Measurements from ENCODE around the gene RUNX1. TPM values are rescaled to one million over a fixed set of nuclear protein-coding genes. Genes with fewer than 3 reads are reported as not detected.

The RUNX1 gene
- total and polyA plus RNA-seq, 2 donors (not counting 3 experiments of a cell fraction or from before 2014, with no cell fraction given): 4.6 to 17.9 TPM

DNA sequence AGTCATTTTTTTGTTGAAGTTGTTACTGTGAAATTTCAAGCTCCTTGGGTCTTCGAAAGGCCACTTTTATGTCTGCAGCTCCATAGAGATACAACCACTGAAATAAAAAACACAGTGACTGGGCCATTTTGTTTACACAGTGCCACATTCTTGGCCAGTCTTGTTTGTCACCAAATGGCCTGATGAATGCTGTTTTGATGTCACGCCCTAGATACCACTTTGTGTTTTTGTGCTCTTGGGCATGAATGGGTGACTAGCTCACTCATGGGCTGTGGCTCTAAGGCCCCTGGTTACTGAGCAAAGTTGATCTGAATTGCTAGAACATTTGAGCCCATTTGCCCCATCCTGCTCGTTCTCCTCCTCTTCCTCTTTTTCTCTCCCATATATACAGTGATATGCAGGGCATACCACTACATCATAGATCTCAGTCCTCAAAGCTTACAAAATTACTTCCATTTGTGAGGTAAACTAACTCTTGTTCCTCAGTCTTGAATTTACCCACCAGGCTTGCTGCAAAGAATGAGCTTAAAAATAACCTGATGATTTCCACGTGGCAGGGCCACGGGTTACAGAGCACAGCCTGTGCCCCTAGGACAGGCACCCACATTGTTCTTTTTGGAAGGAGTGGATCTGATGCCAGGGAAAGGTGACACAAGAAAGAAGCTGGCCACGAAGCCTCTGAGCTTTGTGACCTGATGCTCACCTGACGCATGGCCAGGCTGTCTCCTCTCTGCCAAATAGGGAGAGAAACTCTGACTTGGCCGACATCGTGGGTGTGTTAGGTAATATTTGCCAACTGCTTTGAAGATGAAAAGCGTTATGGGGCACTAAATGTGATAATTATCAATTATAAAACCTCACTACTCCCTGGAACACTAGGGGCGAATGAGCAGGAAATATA is 92.4 kb downstream of the RUNX1 start:
- intact Hi-C loops (cut with micrococcal nuclease) (no loop called here), dilution Hi-C loops (cut with MboI; ENCODE audit: extremely low pct_ligation_motif_present, low sequenced_read_pairs) (no loop called here)
- Histone ChIP-seq H3K9ac (replicated peaks; ENCODE audit: extremely low read depth, insufficient read depth, low read length) (no peak overlapping the region), H3K36me3 (ENCODE audit: control insufficient read depth in 2 of 2, extremely low read depth in 1 of 2, insufficient read depth in 2 of 2, low read length in 2 of 2) (no peaks in the 10 kb centered on the region), H2AFZ (ENCODE audit: low read depth, low read length) (no peak overlapping the region), H3K27ac (ENCODE audit: insufficient read depth, low read depth, low read length) (no peak overlapping the region), H3K4me2 (ENCODE audit: insufficient read depth, low read length) (no peak overlapping the region), H3K79me2 (ENCODE audit: control insufficient read depth, insufficient read depth, low read length) (no peaks in the 10 kb centered on the region), H3K4me3 (replicated peaks in 1 of 3; ENCODE audit: insufficient read depth in 1 of 3, low read depth in 1 of 3, low read length in 3 of 3) (no peak overlapping the region), H4K20me1 (replicated peaks; ENCODE audit: control insufficient read depth, extremely low read depth, insufficient read depth, low read length) (no peaks in the 10 kb centered on the region), H3K9me3 (replicated peaks; ENCODE audit: control insufficient read depth, insufficient read depth, low read length) (no peaks in the 10 kb centered on the region), H3K9me1 (replicated peaks; ENCODE audit: control insufficient read depth, extremely low read depth, insufficient read depth, low read length) (no peaks in the 10 kb centered on the region), H3K27me3 (ENCODE audit: control insufficient read depth in 2 of 2, insufficient read depth in 2 of 2, low read length in 2 of 2) (peaks cover 13 to 24% of the 10 kb centered on the region in 2 experiments), H3K4me1 (ENCODE audit: control insufficient read depth, extremely low read depth, insufficient read depth, low read length) (no peaks in the 10 kb centered on the region)
- DNase-seq (ENCODE audit: low read depth, low spot score) (no peak), FAIRE-seq (no peak)
- BruUV-seq (replicated peaks): no TSS peak
- POLR2A ChIA-PET: no interaction called here
- TF ChIP-seq GATA2 (IDR thresholded peaks at IDR 0.05; ENCODE audit: insufficient read depth, insufficient read length, low read depth, low read length) (no peak), POLR2AphosphoS5 (IDR thresholded peaks at IDR 0.05; ENCODE audit: insufficient read depth, low read depth, low read length) (no peak)
- TF ChIP-seq, protein P1, sequence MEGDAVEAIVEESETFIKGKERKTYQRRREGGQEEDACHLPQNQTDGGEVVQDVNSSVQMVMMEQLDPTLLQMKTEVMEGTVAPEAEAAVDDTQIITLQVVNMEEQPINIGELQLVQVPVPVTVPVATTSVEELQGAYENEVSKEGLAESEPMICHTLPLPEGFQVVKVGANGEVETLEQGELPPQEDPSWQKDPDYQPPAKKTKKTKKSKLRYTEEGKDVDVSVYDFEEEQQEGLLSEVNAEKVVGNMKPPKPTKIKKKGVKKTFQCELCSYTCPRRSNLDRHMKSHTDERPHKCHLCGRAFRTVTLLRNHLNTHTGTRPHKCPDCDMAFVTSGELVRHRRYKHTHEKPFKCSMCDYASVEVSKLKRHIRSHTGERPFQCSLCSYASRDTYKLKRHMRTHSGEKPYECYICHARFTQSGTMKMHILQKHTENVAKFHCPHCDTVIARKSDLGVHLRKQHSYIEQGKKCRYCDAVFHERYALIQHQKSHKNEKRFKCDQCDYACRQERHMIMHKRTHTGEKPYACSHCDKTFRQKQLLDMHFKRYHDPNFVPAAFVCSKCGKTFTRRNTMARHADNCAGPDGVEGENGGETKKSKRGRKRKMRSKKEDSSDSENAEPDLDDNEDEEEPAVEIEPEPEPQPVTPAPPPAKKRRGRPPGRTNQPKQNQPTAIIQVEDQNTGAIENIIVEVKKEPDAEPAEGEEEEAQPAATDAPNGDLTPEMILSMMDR (IDR thresholded peaks at IDR 0.05; ENCODE audit: extremely low read depth in 1 of 2, insufficient read depth in 1 of 2, low read depth in 1 of 2, low read length in 2 of 2): no peak
- CTCF ChIA-PET: interaction anchor here (1.3 to 1.6 kb wide), 2 partner anchors 9 to 17 kb away, joined by 3 to 6 read pairs; no protein-coding TSS in a partner anchor

DNA sequence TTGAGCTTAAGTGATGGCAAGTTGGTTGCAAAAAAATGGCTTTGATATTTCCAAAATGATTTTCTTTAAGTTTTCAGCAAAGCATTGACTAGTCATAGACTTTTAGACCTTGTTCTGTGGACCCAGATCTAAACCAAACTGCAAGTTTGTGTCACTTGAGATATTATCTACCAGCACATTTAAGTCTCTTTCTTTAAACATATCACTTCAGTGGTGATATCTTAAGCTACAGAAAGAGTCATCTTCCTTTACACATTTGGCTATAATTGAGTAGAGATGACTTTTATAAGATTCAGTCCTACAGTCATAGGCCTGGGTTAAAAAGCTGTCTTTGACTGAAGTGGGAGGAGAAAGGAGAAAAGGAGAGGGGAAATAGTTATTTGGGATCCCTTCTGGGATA is 95.2 kb downstream of the RUNX1 start:
- ChIA-PET POLR2A (no interaction called here), CTCF (interaction anchor here (1.1 to 1.2 kb wide), 2 partner anchors 12 to 446 kb away, joined by 3 read pairs; no protein-coding TSS in a partner anchor)
- intact Hi-C loops (cut with micrococcal nuclease): no loop called here
- H4K20me1 ChIP-seq (replicated peaks; ENCODE audit: control insufficient read depth, extremely low read depth, insufficient read depth, low read length): no peaks in the 10 kb centered on the region
- H3K36me3 ChIP-seq (ENCODE audit: control insufficient read depth in 2 of 2, extremely low read depth in 1 of 2, insufficient read depth in 2 of 2, low read length in 2 of 2): no peaks in the 10 kb centered on the region
- DNase-seq (ENCODE audit: low read depth, low spot score) (no peak), FAIRE-seq (no peak)
- no peak overlapping the region for H3K4me2 ChIP-seq (ENCODE audit: insufficient read depth, low read length)
- no peaks in the 10 kb centered on the region for H3K79me2 ChIP-seq (ENCODE audit: control insufficient read depth, insufficient read depth, low read length)
- BruUV-seq (replicated peaks): no TSS peak
- H3K4me1 ChIP-seq (ENCODE audit: control insufficient read depth, extremely low read depth, insufficient read depth, low read length): no peaks in the 10 kb centered on the region
- dilution Hi-C loops (cut with MboI; ENCODE audit: extremely low pct_ligation_motif_present, low sequenced_read_pairs): no loop called here
- no peak overlapping the region for H3K9ac ChIP-seq (replicated peaks; ENCODE audit: extremely low read depth, insufficient read depth, low read length)
- no peak overlapping the region for H3K27ac ChIP-seq (ENCODE audit: insufficient read depth, low read depth, low read length)
- H3K9me3 ChIP-seq (replicated peaks; ENCODE audit: control insufficient read depth, insufficient read depth, low read length): no peaks in the 10 kb centered on the region
- TF ChIP-seq POLR2AphosphoS5 (IDR thresholded peaks at IDR 0.05; ENCODE audit: insufficient read depth, low read depth, low read length) (no peak), FOS (IDR thresholded peaks at IDR 0.05; ENCODE audit: borderline replicate concordance, insufficient read depth, low read length) (no peak), MAX (IDR thresholded peaks at IDR 0.05; ENCODE audit: insufficient read depth, insufficient read length) (no peak), MYC (IDR thresholded peaks at IDR 0.05; ENCODE audit: low read depth, low read length) (no peak), GATA2 (IDR thresholded peaks at IDR 0.05; ENCODE audit: insufficient read depth, insufficient read length, low read depth, low read length) (no peak), POLR2A (IDR thresholded peaks at IDR 0.05; ENCODE audit: low read depth, low read length) (no peak), EZH2 (IDR thresholded peaks at IDR 0.05; ENCODE audit: borderline replicate concordance, low read depth, low read length, severe bottlenecking) (no peak), JUN (IDR thresholded peaks at IDR 0.05; ENCODE audit: borderline replicate concordance, insufficient read depth, insufficient read length, low read depth) (no peak)
- TF ChIP-seq, protein P1 (IDR thresholded peaks at IDR 0.05; ENCODE audit: extremely low read depth in 1 of 2, insufficient read depth in 1 of 2, low read depth in 1 of 2, low read length in 2 of 2): no peak
- no peak overlapping the region for H2AFZ ChIP-seq (ENCODE audit: low read depth, low read length)
- H3K9me1 ChIP-seq (replicated peaks; ENCODE audit: control insufficient read depth, extremely low read depth, insufficient read depth, low read length): no peaks in the 10 kb centered on the region
- no peak overlapping the region for H3K4me3 ChIP-seq (replicated peaks in 1 of 3; ENCODE audit: insufficient read depth in 1 of 3, low read depth in 1 of 3, low read length in 3 of 3)
- H3K27me3 ChIP-seq (ENCODE audit: control insufficient read depth in 2 of 2, insufficient read depth in 2 of 2, low read length in 2 of 2): peaks cover 10 to 32% of the 10 kb centered on the region in 2 experiments

Data from endothelial cell of umbilical vein (primary cell).